ENCODE measurements around the gene RAB40B. TPM values are rescaled to one million over a fixed set of nuclear protein-coding genes. Genes with fewer than 3 reads are reported as not detected.

Gene RAB40B
- total and polyA plus RNA-seq, 2 of the 13 experiments (the other 11 are each of a cell fraction or from before 2014, with no cell fraction given), result 6.2 to 6.5 TPM

- TF ChIP-seq, protein P1, sequence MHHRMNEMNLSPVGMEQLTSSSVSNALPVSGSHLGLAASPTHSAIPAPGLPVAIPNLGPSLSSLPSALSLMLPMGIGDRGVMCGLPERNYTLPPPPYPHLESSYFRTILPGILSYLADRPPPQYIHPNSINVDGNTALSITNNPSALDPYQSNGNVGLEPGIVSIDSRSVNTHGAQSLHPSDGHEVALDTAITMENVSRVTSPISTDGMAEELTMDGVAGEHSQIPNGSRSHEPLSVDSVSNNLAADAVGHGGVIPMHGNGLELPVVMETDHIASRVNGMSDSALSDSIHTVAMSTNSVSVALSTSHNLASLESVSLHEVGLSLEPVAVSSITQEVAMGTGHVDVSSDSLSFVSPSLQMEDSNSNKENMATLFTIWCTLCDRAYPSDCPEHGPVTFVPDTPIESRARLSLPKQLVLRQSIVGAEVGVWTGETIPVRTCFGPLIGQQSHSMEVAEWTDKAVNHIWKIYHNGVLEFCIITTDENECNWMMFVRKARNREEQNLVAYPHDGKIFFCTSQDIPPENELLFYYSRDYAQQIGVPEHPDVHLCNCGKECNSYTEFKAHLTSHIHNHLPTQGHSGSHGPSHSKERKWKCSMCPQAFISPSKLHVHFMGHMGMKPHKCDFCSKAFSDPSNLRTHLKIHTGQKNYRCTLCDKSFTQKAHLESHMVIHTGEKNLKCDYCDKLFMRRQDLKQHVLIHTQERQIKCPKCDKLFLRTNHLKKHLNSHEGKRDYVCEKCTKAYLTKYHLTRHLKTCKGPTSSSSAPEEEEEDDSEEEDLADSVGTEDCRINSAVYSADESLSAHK (CRISPR knock-in tag; IDR thresholded peaks at IDR 0.05; ENCODE audit: borderline replicate concordance), result no peak
- TF ChIP-seq REL (CRISPR knock-in tag; conservative IDR thresholded peaks at IDR 0.05), result no peak
- no peak for TF ChIP-seq SP1 (IDR thresholded peaks at IDR 0.05)
- no peak for TF ChIP-seq SP1 (CRISPR knock-in tag; IDR thresholded peaks at IDR 0.05)
- TF ChIP-seq MIXL1 (CRISPR knock-in tag; IDR thresholded peaks at IDR 0.05), result 0 out of 2 replicates have a peak, but pooled peaks have one; percentile 7
- TF ChIP-seq KLF6 (CRISPR knock-in tag; IDR thresholded peaks at IDR 0.05), result peak; percentile 26; the same call in 1 of the 2 replicates
- TF ChIP-seq YY1 (IDR thresholded peaks at IDR 0.05; ENCODE audit: insufficient read depth, insufficient replicate concordance, low read depth, low read length), result peak; percentile 42
- no peak for TF ChIP-seq IKZF1 (IDR thresholded peaks at IDR 0.05)
- TF ChIP-seq SPEN (CRISPR knock-in tag; IDR thresholded peaks at IDR 0.05; ENCODE audit: low read depth), result peak; percentile 51
- no peak for TF ChIP-seq SCMH1 (CRISPR knock-in tag; IDR thresholded peaks at IDR 0.05; ENCODE audit: borderline replicate concordance)
- no peak for TF ChIP-seq REST (IDR thresholded peaks at IDR 0.05; ENCODE audit: borderline replicate concordance in 1 of 2, low read depth in 1 of 2, low read length in 2 of 2)
- peak; percentile 80 for TF ChIP-seq ZNF687 (CRISPR knock-in tag; IDR thresholded peaks at IDR 0.05)
- TF ChIP-seq TEF (CRISPR knock-in tag; IDR thresholded peaks at IDR 0.05), result peak; percentile 59
- no peak for TF ChIP-seq MTF1 (CRISPR knock-in tag; IDR thresholded peaks at IDR 0.05)
- TF ChIP-seq KLF15 (CRISPR knock-in tag; IDR thresholded peaks at IDR 0.05; ENCODE audit: borderline replicate concordance), result no peak
- no peak for TF ChIP-seq CAMTA2 (CRISPR knock-in tag; IDR thresholded peaks at IDR 0.05; ENCODE audit: borderline replicate concordance)
- TF ChIP-seq SATB2 (CRISPR knock-in tag; IDR thresholded peaks at IDR 0.05), result no peak
- TF ChIP-seq PHF5A (CRISPR knock-in tag; IDR thresholded peaks at IDR 0.05; ENCODE audit: low read depth, unreplicated experiment), result no peak
Observed at GRCh38 chr17:82734987-82735866, 36.7 kb upstream of the RAB40B start, which contains the start of gene FN3K (continued).
